HG02870 (cell line): Measurements from ENCODE around the gene GPT2.

ENCODE experiments used
- ATAC-seq: cut with Tn5 transposase; IDR thresholded peaks from one replicate; pipeline ENCODE4 v1.9.1; 2021; ENCODE audit warnings: mild to moderate bottlenecking, moderate library complexity; ENCODE audit not compliant: unreplicated experiment

The GPT2 gene

DNA sequence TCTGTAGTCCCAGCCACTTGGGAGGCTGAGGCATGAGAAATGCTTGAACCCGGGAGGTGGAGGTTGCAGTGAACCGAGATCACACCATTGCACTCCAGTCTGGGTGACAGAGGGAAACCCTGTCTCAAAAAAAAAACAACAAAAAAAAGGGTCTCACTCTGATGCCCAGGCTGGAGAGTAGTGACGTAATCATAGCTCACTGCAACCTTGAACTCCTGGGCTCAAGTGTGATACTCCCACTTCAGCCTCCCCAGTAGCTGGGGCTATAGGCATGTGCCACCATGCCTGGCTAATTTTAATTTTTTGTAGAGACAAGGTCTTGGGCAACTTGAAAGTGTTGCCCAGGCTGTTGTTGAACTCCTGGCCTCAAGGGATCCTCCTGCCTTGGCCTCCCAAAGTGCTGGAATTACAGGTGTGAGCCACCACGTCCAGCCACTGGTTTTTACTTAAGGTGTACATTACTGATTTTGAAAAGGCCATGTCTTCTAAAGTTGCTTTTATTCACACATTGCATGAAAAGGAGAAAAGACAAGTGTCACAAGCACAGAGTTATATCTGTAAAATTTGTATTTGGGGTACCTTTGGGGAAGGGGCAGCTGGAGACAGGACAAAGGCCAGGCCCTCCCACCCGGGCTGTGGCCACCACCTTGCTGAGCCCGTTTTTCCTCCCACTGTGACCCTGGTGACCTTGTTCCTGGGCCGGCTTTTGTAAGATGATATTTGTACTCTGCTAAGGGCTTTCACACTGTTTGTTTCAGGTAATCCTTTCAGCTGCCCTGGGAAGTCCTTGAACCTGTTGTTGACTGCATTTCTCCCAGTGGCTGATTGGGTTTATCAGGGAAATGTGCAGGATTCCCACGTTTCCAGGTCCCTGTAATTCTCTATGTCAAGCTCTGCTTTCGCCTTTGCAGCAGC, 11.5 kb downstream of the GPT2 start:
- no peak for ATAC-seq

DNA sequence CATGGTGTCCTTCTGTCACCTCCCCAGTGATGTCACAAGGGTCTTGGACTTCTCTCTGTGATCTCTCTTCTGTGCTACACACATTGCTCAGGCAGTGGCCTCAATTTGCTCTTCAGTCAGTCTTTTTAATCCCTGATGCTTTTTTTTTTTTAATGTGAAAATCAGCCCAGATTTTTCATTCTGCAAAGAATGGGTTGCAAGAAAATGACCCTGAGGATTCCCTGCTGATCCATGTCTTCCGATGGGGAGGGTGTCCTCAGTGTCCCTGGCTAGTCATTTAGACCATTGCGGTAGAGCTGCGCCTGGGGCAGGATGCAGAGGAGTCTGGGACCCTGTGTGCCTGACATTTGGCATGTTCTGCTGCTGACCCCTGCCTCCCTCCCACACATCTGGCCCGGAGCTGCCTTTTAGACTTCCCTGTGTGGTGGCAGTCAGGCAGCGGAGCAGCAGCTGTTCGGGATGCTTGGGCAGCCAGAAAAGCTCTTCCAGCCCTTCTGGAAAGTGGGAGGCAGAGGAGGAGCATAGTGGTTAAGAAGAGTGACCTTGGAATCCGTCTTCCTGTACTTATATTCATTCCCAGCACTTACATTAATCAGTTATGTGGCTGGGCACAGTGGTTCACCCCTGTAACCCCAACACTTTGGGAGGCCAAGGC, 12.3 kb downstream of the GPT2 start:
- ATAC-seq, result no peak

DNA sequence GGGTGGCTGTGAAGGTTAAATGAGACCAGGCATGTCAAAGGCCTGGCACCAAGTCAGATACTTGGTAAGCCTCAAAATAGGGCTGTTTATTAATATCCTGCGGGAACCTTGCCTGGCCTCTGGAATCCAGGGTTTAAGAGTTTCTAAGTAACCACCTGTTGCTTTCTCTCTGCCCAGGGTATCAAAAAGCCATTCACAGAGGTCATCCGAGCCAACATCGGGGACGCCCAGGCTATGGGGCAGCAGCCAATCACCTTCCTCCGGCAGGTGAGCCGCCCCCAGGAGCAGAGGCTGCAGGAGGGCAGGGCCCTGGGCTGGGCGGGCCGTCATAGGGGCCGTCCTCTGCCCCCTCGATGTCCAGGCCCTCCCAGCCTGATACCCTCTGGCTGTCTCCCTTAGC, 13.3 kb downstream of the GPT2 start:
- no peak for ATAC-seq

- no peak for ATAC-seq
Observed at GRCh38 chr16:46898006-46898405, 13.8 kb downstream of the GPT2 start.

DNA sequence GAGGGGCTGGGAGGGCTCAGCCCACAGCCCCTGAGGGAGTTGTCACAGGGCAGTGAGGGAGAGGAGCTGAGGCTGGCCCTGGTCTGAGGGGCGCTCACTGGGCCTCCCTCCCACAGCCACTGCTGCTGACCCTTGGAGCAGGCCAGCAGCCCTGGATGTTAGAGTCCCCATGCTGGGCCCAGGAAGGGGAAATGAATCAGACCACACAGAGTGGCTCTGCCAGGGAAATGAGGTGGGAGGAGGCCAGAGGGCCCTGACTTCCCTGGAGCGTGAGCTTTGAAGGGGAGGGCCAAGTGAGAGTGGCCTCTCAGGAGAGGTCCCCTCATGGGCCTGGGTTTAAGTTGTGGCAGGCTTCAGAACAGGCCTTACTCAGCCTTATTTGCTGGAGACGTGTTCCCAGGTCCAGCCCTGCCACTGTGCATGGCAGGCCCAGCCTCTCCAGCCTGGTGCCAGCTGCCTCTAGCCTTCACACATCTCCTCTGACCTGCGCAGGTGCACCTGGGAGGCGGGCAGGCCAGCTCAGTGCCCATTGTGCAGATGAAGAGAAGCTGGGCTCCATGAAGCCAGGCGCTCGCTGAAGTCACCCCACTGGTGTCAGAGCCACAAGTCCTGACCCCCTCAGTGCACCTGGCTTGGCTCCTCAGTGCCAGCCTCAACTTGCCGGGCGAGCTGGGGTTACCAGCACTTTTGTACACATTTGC, 15.4 kb downstream of the GPT2 start:
- ATAC-seq, result no peak

DNA sequence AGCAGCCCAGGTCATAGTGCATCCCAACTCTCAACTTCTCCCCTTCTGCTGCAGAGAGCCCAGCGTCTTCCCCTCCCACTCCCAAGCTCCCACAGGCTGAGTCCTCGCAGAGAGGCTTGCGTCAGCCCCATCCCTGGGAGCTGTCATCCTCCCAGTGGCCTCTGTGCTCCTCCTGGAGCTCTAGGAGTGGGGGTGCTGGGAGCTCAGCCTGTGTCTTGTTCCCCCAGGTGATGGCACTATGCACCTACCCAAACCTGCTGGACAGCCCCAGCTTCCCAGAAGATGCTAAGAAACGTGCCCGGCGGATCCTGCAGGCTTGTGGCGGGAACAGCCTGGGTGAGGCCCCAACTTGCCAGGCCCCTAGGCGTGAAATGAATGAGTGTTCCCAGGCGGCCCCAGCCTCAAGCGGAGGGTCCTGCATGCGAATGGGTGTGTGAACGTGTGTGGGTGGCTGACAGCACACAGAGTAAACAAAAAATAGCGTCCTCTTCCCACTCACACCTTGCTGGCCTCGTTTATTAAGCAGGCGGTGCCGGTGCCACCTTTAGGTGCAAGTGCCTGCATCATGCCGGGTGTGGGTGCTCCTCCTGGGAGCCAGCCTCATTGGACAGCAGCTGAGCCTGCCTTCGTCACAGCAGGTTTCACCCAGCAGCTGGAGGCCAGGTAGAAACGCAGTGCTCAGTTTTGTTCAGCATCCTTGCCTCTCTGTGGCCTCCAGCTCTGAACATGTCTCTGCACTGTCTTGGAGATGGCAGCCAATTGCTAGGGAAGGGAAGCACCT, 16.5 kb downstream of the GPT2 start:
- no peak for ATAC-seq

GRCh38 chr16:46901709-46902108, 17.5 kb downstream of the GPT2 start:
- ATAC-seq, result no peak

GRCh38 chr16:46903255-46903905, 19.2 kb downstream of the GPT2 start:
- no peak for ATAC-seq

GRCh38 chr16:46904471-46904870, 20.3 kb downstream of the GPT2 start:
- no peak for ATAC-seq

DNA sequence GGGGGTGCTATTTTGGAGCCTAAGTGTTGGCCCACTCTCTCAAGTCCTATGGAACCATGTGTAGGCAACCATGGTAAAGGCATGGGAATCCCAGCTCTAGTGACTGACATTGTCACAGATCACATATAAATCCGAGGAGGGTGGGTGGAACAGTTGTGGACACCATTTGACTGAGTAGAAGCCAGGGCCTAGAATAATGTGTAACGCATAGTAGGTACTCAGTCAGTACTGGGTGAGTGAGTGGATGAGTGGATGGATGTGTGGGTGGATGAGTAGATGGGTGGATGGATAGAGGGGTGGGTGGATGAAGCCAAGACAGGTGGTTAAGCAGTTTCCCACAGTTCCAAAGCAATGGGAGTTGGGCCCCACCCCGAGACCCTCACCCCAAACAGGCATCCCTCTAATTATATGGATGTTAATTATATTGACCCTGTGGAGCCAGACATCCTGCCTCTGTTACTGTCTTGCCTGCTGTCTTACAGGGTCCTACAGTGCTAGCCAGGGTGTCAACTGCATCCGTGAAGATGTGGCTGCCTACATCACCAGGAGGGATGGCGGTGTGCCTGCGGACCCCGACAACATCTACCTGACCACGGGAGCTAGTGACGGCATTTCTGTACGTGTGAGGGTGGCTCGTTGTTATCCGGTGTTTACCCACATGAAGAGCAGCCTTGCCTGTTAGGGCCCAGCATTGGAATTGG, 22.3 kb downstream of the GPT2 start:
- no peak for ATAC-seq

GRCh38 chr16:46907061-46907774, 23.1 kb downstream of the GPT2 start:
- ATAC-seq, result no peak

- no peak for ATAC-seq
Observed at GRCh38 chr16:46908540-46909372, 24.6 kb downstream of the GPT2 start.

GRCh38 chr16:46911038-46911437, 26.9 kb downstream of the GPT2 start:
- peak; percentile 68 for ATAC-seq

- ATAC-seq, result no peak
Observed at GRCh38 chr16:46911650-46912049, 27.5 kb downstream of the GPT2 start.

DNA sequence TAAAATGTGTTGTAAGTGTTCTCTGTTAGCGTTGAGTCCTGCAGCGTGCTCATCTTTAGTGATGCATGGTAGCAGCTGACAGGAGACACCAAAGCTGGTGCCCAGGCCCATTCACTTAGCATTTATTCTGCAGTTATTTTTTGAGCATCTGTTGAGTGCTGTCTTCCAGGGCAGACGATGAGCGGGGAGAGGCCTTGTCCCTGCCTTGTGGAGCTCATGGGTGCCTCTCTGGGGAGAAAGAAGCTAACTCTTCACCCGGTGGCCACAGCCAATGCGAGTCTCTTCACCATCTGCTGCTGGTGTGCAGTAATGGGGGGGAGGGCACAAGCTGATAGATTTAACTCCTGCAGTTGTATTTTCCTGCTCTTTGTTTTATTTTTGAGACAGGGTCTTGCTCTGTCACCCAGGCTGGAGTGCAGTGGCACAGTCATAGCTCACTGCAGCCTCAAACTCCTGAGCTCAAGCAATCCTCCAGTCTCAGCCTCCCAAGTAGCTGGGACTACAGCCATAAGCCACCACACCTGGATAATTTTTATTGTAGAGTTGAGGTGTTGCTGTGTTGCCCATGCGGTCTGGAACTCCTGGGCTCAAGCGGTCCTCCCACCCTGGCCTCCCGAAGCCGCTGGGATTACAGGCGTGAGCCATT, 30.5 kb downstream of the GPT2 start:
- ATAC-seq, result no peak

DNA sequence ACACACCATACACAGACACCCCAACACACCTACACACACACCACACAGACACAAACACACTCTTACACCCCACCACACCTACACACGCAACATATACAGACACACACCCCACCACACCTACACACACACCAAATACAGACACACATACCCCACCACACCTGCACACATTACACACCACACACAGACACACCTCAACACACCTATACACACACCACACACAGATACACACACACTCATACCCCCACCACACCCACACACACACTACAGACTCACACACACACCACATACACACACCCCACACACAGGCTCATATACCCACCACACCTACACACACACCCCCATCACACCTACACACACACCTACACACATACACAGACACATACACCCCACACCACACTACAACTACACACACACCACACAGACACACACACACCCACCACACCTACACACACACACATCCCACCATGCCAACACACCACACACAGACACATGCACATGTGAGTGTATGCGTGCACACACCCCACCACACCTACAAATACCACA, 31.4 kb downstream of the GPT2 start:
- no peak for ATAC-seq

GRCh38 chr16:46916980-46917379, 32.8 kb downstream of the GPT2 start:
- ATAC-seq, result no peak

DNA sequence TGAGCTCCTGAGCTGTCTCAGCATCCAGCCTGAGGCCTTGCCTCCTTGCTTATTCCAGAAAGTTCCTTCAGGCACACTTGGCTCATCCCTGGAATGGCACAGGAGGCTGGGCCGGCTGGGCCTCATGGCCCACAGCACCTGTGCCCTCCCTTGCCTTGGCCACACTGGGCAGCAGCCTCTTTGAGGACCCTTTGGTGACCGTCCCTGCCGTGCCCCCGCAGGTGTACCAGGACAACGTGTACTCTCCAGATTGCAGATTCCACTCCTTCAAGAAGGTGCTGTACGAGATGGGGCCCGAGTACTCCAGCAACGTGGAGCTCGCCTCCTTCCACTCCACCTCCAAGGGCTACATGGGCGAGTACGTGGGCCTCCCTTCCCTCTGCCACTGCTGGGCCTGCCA, 34.2 kb downstream of the GPT2 start:
- no peak for ATAC-seq
